Endodermal cell (in vitro differentiated cells): ENCODE results near the gene CAMK2A. TPM values are rescaled to one million over a fixed set of nuclear protein-coding genes. Genes with fewer than 3 reads are reported as not detected.
A peak's percentile ranks its signal among the peaks of the same experiment; 100 is the strongest.

Experiments used
- DNase-seq: peaks from one replicate; pipeline ENCODE4 v3.0.0-alpha.2; 2017
- H3K27ac ChIP-seq: 2 replicates; pipeline ENCODE4 v1.5.1; 2013; ENCODE audit warnings: mild to moderate bottlenecking, low read depth, low read length, moderate library complexity
- H3K27me3 ChIP-seq: 2 replicates; pipeline ENCODE4 v1.6.1; 2013; ENCODE audit warnings: mild to moderate bottlenecking, low read length, moderate library complexity; ENCODE audit not compliant: insufficient read depth, control insufficient read depth, poor library complexity, severe bottlenecking
- H3K36me3 ChIP-seq: 2 replicates; pipeline ENCODE4 v1.7.0; 2013; ENCODE audit warnings: mild to moderate bottlenecking, low read length, moderate library complexity; ENCODE audit not compliant: control insufficient read depth, insufficient read depth
- H3K4me1 ChIP-seq: one replicate; pipeline ENCODE4 v1.7.0; 2013; ENCODE audit warnings: low read length; ENCODE audit not compliant: control insufficient read depth, insufficient read depth
- H3K4me3 ChIP-seq: 2 replicates; pipeline ENCODE4 v1.5.1; 2013; ENCODE audit warnings: mild to moderate bottlenecking, low read length, moderate library complexity
- H3K9ac ChIP-seq: 2 replicates; pipeline ENCODE4 v1.6.1; 2013; ENCODE audit warnings: mild to moderate bottlenecking, low read length, moderate library complexity; ENCODE audit not compliant: poor library complexity, severe bottlenecking; ENCODE audit errors: extremely low read depth
- H3K9me3 ChIP-seq: 2 replicates; pipeline ENCODE4 v1.6.1; 2013; ENCODE audit warnings: mild to moderate bottlenecking, low read length, moderate library complexity; ENCODE audit not compliant: control insufficient read depth
- H3K27ac Mint-ChIP-seq: 2 replicates; pipeline ENCODE4 v1.8.0; 2020; ENCODE audit warnings: mixed read lengths
- H3K27me3 Mint-ChIP-seq: 2 replicates; pipeline ENCODE4 v1.8.0; 2021; ENCODE audit warnings: mild to moderate bottlenecking, mixed read lengths; ENCODE audit not compliant: insufficient read depth
- H3K36me3 Mint-ChIP-seq: 2 replicates; pipeline ENCODE4 v1.8.0; 2020; ENCODE audit warnings: low read depth, mixed read lengths
- H3K4me1 Mint-ChIP-seq: 2 replicates; pipeline ENCODE4 v1.8.0; 2020; ENCODE audit warnings: mixed read lengths
- H3K4me3 Mint-ChIP-seq: 2 replicates; pipeline ENCODE4 v1.8.0; 2020; ENCODE audit warnings: mild to moderate bottlenecking, moderate library complexity, mixed read lengths
- H3K9me3 Mint-ChIP-seq: 2 replicates; pipeline ENCODE4 v1.8.0; 2020; ENCODE audit warnings: mild to moderate bottlenecking, mixed read lengths
- WGBS, 2 experiments: methylation state at CpG; one replicate each; pipeline versions ENCODE4 v1.1.5 to v1.1.7; 2013; ENCODE audit warnings: missing lambda C conversion rate in 2 of 2, mixed read lengths in 1 of 2; ENCODE audit not compliant: insufficient coverage in 1 of 2, insufficient read length in 1 of 2; 5-methylcytosine and 5-hydroxymethylcytosine counted together
- total RNA-seq, 2 donors: library from RNA; stranded (reverse); fragmentation: NEBNext Ultra II Directional in 1 of 2; extraction: Animal tissue kit (Norgen Biotek cat#: 25700) in 1 of 2; gene quantifications; 2 replicates in 1 of 2; 3 replicates in 1 of 2; pipeline ENCODE4 v1.2.1, GENCODE V29; 2021
- TF ChIP-seq, protein P1 (sequence below): fragments of 200-600 bp; sonication (generic); conservative IDR thresholded peaks from 2 replicates; pipeline ENCODE4 v1.5.0; 2021; ENCODE audit warnings: antibody characterized with exemption, mild to moderate bottlenecking

CAMK2A gene
- total RNA-seq, 2 donors from 2014 or later: 0.31 to 0.49 TPM

DNA sequence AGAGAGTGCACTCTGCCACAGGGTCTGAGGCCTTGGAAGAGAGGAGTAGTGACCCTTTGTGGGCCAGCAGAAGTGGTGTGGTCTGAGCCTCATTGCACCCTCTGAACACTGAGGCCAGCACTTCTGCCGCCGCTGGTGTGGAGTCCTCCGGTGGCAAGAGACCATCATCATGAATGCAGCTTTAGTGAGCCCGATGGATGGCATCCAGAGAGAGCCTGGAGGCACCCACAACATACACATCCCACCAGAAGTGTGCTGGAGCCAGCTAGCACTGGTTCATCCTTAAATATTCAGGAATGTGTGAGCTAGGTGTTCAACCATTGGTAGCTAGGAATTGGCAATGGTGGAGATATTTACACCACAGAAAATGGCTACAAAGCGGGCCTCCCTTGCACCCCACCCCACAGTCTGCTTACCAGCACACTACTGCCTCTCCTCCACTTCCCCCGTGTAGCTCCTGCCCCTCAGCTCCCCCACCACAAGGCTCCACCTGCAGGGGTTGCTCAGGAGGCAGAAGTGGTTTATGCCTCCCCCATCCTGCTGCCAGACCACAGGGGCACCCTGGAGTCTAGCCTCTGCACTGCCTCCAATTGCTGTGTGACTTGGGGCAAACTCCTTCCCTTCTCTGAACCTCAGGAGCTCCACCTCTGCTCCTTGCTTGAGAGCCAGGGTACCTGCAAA is 83.3 kb downstream of the CAMK2A start:
- Histone ChIP-seq H3K4me3 (no peak overlapping the region), H3K36me3 (no peaks in the 10 kb centered on the region), H3K27me3 (no peaks in the 10 kb centered on the region), H3K4me1 (no peaks in the 10 kb centered on the region), H3K9ac (no peak overlapping the region), H3K9me3 (no peaks in the 10 kb centered on the region), H3K27ac (no peak overlapping the region)
- TF ChIP-seq, protein P1, sequence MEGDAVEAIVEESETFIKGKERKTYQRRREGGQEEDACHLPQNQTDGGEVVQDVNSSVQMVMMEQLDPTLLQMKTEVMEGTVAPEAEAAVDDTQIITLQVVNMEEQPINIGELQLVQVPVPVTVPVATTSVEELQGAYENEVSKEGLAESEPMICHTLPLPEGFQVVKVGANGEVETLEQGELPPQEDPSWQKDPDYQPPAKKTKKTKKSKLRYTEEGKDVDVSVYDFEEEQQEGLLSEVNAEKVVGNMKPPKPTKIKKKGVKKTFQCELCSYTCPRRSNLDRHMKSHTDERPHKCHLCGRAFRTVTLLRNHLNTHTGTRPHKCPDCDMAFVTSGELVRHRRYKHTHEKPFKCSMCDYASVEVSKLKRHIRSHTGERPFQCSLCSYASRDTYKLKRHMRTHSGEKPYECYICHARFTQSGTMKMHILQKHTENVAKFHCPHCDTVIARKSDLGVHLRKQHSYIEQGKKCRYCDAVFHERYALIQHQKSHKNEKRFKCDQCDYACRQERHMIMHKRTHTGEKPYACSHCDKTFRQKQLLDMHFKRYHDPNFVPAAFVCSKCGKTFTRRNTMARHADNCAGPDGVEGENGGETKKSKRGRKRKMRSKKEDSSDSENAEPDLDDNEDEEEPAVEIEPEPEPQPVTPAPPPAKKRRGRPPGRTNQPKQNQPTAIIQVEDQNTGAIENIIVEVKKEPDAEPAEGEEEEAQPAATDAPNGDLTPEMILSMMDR: peak; percentile 16
- Mint-ChIP-seq H3K36me3 (no peaks in the 10 kb centered on the region), H3K27me3 (peaks cover 6% of the 10 kb centered on the region), H3K4me1 (peaks cover 5% of the 10 kb centered on the region), H3K4me3 (no peak overlapping the region), H3K9me3 (no peaks in the 10 kb centered on the region), H3K27ac (no peak overlapping the region)
- DNase-seq: no peak
- 85 to 89% methylated on average over 4 to 6 of the region's 6 CpGs for WGBS, 2 experiments

DNA sequence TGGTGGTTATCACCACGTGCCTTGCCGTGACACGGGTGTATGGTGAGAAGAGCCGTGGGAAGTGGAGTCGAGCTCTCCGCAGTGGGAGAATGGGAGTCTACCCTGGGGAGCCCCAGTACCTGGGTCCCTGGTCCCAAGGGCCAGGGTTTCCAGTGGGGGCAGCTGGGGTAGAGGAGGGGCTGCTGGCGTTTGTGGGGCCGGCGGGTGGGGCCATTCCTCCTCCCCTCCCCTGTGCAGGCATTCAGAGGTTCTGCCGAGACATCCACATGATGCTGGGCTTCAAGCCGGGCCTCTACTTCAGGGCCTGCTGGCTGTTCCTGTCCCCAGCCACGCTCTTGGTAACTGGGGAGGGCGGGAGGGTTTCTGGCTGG is 85.0 kb downstream of the CAMK2A start:
- no peak overlapping the region for H3K27ac Mint-ChIP-seq
- Histone ChIP-seq H3K27ac (no peak overlapping the region), H3K4me1 (no peaks in the 10 kb centered on the region), H3K9ac (no peak overlapping the region), H3K27me3 (peaks cover 3% of the 10 kb centered on the region), H3K9me3 (no peaks in the 10 kb centered on the region), H3K36me3 (no peaks in the 10 kb centered on the region), H3K4me3 (no peak overlapping the region)
- H3K4me3 Mint-ChIP-seq: no peak overlapping the region
- peaks cover 17% of the 10 kb centered on the region for H3K27me3 Mint-ChIP-seq
- H3K36me3 Mint-ChIP-seq: no peaks in the 10 kb centered on the region
- TF ChIP-seq, protein P1: no peak
- no peaks in the 10 kb centered on the region for H3K4me1 Mint-ChIP-seq
- no peak for DNase-seq
- whole genome bisulfite sequencing, 2 experiments: 92 to 96% methylated on average over 9 to 13 of the region's 13 CpGs
- no peaks in the 10 kb centered on the region for H3K9me3 Mint-ChIP-seq

DNA sequence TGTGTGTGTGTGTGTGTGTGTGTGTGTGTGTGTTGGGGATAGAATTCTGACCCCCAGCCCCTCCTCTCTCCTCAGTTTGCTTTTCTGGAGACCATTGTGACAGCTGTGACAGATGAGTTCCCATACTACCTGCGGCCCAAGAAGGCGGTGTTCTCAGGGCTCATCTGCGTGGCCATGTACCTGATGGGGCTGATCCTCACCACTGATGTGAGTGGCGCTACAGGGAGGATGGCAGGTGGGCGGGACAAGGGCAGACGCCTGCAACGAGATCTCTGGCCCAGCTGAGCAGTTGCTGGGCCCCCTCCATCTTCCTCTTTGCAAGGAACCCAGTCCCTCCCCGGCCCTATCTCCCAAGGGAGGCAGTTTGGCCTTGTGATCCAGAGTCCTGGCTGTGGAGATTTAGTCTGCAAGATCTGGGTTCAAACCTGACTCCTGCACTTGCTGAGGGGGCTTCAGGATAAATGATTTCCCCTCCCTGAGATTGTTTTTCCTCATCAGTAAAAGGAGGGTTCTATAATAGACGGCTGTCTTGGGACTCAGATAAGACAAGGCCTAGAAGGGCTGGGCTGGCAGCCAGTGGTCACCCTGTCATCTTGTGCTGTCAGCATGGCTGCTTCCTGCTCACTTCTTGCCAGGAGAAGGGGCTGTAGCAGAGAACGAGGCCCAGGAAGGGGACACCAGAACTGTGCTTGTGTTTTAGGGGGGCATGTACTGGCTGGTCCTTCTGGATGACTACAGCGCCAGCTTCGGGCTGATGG is 85.6 kb downstream of the CAMK2A start:
- no peak overlapping the region for H3K4me3 ChIP-seq
- H3K27ac ChIP-seq: no peak overlapping the region
- H3K9me3 ChIP-seq: no peaks in the 10 kb centered on the region
- no peaks in the 10 kb centered on the region for H3K36me3 Mint-ChIP-seq
- 88 to 96% methylated on average over 7 to 12 of the region's 12 CpGs for WGBS, 2 experiments
- H3K4me1 Mint-ChIP-seq: no peaks in the 10 kb centered on the region
- H3K36me3 ChIP-seq: no peaks in the 10 kb centered on the region
- TF ChIP-seq, protein P1: no peak
- DNase-seq: no peak
- no peak overlapping the region for H3K9ac ChIP-seq
- no peak overlapping the region for H3K4me3 Mint-ChIP-seq
- H3K27me3 Mint-ChIP-seq: peaks cover 23% of the 10 kb centered on the region
- no peaks in the 10 kb centered on the region for H3K9me3 Mint-ChIP-seq
- H3K27me3 ChIP-seq: peaks cover 8% of the 10 kb centered on the region
- H3K4me1 ChIP-seq: no peaks in the 10 kb centered on the region
- no peak overlapping the region for H3K27ac Mint-ChIP-seq
